GM23338 (cell line): Measurements from ENCODE around the gene BCAS3. TPM values are rescaled to one million over a fixed set of nuclear protein-coding genes. Genes with fewer than 3 reads are reported as not detected.

Source experiments
- ATAC-seq: fragments of 200-7000 bp; cut with Tn5 transposase; 3 replicates; pipeline ENCODE4 v1.9.1; 2020
- DNase-seq: peaks from one replicate; pipeline ENCODE4 v3.0.0-alpha.2; 2015; ENCODE audit warnings: low spot score
- H2AFZ ChIP-seq: fragments of 200-600 bp; sonication (generic); 2 replicates; pipeline ENCODE4 v1.8.0; 2016; ENCODE audit warnings: antibody characterized with exemption, mild to moderate bottlenecking, moderate library complexity
- H3F3A ChIP-seq: fragments of 200-600 bp; sonication (generic); replicated peaks from 2 replicates; pipeline ENCODE4 v1.8.0; 2017; ENCODE audit warnings: antibody characterized with exemption, mixed run types, low read depth
- H3K27ac ChIP-seq: fragments of 200-600 bp; sonication (generic); 2 replicates; pipeline ENCODE4 v1.6.1; 2016; ENCODE audit warnings: low read depth
- H3K27me3 ChIP-seq: fragments of 200-600 bp; sonication (generic); 2 replicates; pipeline ENCODE4 v1.8.0; 2016; ENCODE audit warnings: mild to moderate bottlenecking, mixed run types, moderate library complexity; ENCODE audit not compliant: insufficient read depth
- H3K36me3 ChIP-seq: fragments of 200-600 bp; sonication (generic); 2 replicates; pipeline ENCODE4 v1.8.0; 2016; ENCODE audit warnings: mild to moderate bottlenecking; ENCODE audit not compliant: insufficient read depth
- H3K4me1 ChIP-seq: fragments of 200-600 bp; sonication (generic); 2 replicates; pipeline ENCODE4 v1.8.0; 2016; ENCODE audit warnings: mild to moderate bottlenecking, moderate library complexity; ENCODE audit not compliant: insufficient read depth
- H3K4me2 ChIP-seq: fragments of 200-600 bp; sonication (generic); 2 replicates; pipeline ENCODE4 v1.7.1; 2017; ENCODE audit warnings: mixed run types
- H3K4me3 ChIP-seq: fragments of 200-600 bp; sonication (generic); 2 replicates; pipeline ENCODE4 v1.6.1; 2016; ENCODE audit warnings: mixed run types
- H3K79me2 ChIP-seq: fragments of 200-600 bp; sonication (generic); replicated peaks from 2 replicates; pipeline ENCODE4 v1.8.0; 2017; ENCODE audit warnings: mild to moderate bottlenecking; ENCODE audit not compliant: insufficient read depth
- H3K9me2 ChIP-seq: fragments of 200-600 bp; sonication (generic); 2 replicates; pipeline ENCODE4 v1.8.0; 2017; ENCODE audit not compliant: insufficient read depth
- H4K20me1 ChIP-seq: fragments of 200-600 bp; sonication (generic); replicated peaks from 2 replicates; pipeline ENCODE4 v1.8.0; 2017; ENCODE audit warnings: mild to moderate bottlenecking; ENCODE audit not compliant: insufficient read depth
- H3K27ac Mint-ChIP-seq: 2 replicates; pipeline ENCODE4 v1.8.0; 2020; ENCODE audit warnings: inconsistent platforms, mild to moderate bottlenecking, moderate library complexity, mixed read lengths
- H3K27me3 Mint-ChIP-seq: 3 replicates; pipeline ENCODE4 v1.8.0; 2022; ENCODE audit warnings: low read depth, mild to moderate bottlenecking, moderate library complexity, mixed read lengths, inconsistent platforms; ENCODE audit not compliant: insufficient read depth, poor library complexity
- H3K36me3 Mint-ChIP-seq: 3 replicates; pipeline ENCODE4 v1.8.0; 2021; ENCODE audit warnings: low read depth, mild to moderate bottlenecking, inconsistent platforms, moderate library complexity, mixed read lengths
- H3K4me1 Mint-ChIP-seq: 3 replicates; pipeline ENCODE4 v1.8.0; 2020; ENCODE audit warnings: mild to moderate bottlenecking, inconsistent platforms, mixed read lengths
- H3K4me3 Mint-ChIP-seq: 3 replicates; pipeline ENCODE4 v1.8.0; 2021; ENCODE audit warnings: moderate library complexity, mild to moderate bottlenecking, inconsistent platforms, mixed read lengths
- H3K9me3 Mint-ChIP-seq: 3 replicates; pipeline ENCODE4 v1.8.0; 2020; ENCODE audit warnings: moderate library complexity, mild to moderate bottlenecking, inconsistent platforms, mixed read lengths
- CTCF ChIP-seq, 2 experiments: fragments of 200-600 bp in 1 of 2; sonication (generic) in 1 of 2; conservative IDR thresholded peaks; 2 replicates each; pipeline versions ENCODE4 v1.5.1 to v1.6.1; 2016 to 2017; ENCODE audit warnings: antibody characterized with exemption in 2 of 2, low read depth in 2 of 2, mild to moderate bottlenecking in 2 of 2, moderate library complexity in 1 of 2
- EZH2phosphoT487 ChIP-seq: fragments of 200-600 bp; sonication (generic); IDR thresholded peaks from one replicate; pipeline ENCODE4 v1.8.1; 2018; ENCODE audit warnings: antibody characterized with exemption; ENCODE audit not compliant: unreplicated experiment
- JUNB ChIP-seq: IDR thresholded peaks from one replicate; pipeline ENCODE4 v1.6.1; 2016; ENCODE audit warnings: antibody characterized with exemption; ENCODE audit not compliant: unreplicated experiment
- NANOG ChIP-seq: IDR thresholded peaks from 2 replicates; pipeline ENCODE4 v1.6.1; 2016; ENCODE audit warnings: antibody characterized with exemption, borderline replicate concordance
- POLR2AphosphoS5 ChIP-seq: IDR thresholded peaks from 2 replicates; pipeline ENCODE4 v1.6.1; 2016; ENCODE audit warnings: antibody characterized with exemption, low read depth
- REST ChIP-seq: IDR thresholded peaks from one replicate; pipeline ENCODE4 v1.6.1; 2018; ENCODE audit warnings: antibody characterized with exemption; ENCODE audit not compliant: unreplicated experiment
- STAT1 ChIP-seq: IDR thresholded peaks from one replicate; pipeline ENCODE4 v1.6.1; 2016; ENCODE audit warnings: antibody characterized with exemption; ENCODE audit not compliant: unreplicated experiment
- ZNF114 ChIP-seq: fragments of 250-450 bp; sonication (Bioruptor Pico); IDR thresholded peaks from 2 replicates; pipeline ENCODE4 v1.5.0; 2020; ENCODE audit warnings: mild to moderate bottlenecking, moderate library complexity
- ZNF331 ChIP-seq: fragments of 250-450 bp; sonication (Bioruptor Pico); IDR thresholded peaks from 2 replicates; pipeline ENCODE4 v1.5.0; 2020; ENCODE audit warnings: low read depth, mild to moderate bottlenecking, moderate library complexity
- polyA plus RNA-seq: library from polyadenylated mRNA; unstranded; fragments of >200 nt; fragmentation: Nextera tagmentation; extraction: Ambion mirVana; gene quantifications from 2 replicates; pipeline ENCODE4 v1.2.1, GENCODE V29; 2016
- total RNA-seq: library from RNA; depleted of rRNA; stranded (reverse); fragments of >200 nt; shearing (Covaris generic); gene quantifications from 2 replicates; pipeline ENCODE4 v1.2.3, GENCODE V29; 2014
- TF ChIP-seq, protein P1 (sequence below): fragments of 250-450 bp; sonication (Bioruptor Pico); IDR thresholded peaks from 2 replicates; pipeline ENCODE4 v1.5.0; 2020; ENCODE audit warnings: mild to moderate bottlenecking, moderate library complexity
- TF ChIP-seq, protein P2 (sequence below): IDR thresholded peaks from 2 replicates; pipeline ENCODE4 v1.6.1; 2016; ENCODE audit warnings: antibody characterized with exemption

Gene BCAS3
- total and polyA plus RNA-seq, 2 experiments from 2014 or later = 8.2 to 28.0 TPM

DNA sequence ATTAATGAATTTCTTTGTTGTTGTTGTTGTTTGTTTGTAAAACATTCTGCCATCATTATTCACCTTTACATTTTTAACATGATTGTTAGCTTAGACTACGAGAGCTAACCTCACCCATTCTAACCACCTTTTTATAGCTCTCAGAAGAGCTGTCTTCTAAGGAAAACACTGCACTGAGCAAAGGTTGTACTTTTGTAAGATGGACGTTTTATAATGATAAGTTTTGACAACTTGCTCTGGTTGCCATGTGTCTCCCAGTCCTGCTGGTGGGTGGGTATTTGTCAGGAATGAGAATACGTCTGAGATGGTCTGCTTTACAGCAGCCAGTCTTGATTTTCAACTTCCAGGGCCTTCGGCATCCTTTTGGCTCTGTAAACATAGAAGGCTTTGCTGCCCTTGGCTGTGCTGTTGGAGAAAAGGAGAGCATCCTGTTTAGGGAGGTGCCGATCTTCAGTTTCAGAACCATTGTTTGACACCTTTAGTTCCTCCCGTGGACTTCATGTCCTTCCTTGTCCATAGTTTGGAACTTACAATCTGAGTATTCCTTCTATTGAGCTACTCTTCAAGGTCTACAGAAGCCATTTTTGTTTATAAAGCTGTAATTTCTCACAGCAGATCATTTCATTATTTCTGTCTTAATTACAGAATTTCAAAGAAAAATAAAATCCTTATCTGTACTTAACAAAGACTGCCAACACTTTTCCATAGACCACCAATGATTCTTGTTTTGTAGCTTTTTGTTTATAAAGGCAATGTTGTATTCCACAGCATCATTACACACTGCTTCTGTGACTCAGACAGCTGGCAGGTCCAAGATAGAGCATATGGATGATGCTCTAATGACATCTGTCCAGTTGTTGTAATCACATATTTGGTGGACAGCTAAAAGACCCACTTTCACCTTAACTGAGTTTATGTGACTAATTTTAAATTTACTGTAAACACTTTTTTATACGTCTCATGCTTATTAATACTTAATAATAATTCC, 451.9 kb downstream of the BCAS3 start (continued):
- TF ChIP-seq, protein P1, sequence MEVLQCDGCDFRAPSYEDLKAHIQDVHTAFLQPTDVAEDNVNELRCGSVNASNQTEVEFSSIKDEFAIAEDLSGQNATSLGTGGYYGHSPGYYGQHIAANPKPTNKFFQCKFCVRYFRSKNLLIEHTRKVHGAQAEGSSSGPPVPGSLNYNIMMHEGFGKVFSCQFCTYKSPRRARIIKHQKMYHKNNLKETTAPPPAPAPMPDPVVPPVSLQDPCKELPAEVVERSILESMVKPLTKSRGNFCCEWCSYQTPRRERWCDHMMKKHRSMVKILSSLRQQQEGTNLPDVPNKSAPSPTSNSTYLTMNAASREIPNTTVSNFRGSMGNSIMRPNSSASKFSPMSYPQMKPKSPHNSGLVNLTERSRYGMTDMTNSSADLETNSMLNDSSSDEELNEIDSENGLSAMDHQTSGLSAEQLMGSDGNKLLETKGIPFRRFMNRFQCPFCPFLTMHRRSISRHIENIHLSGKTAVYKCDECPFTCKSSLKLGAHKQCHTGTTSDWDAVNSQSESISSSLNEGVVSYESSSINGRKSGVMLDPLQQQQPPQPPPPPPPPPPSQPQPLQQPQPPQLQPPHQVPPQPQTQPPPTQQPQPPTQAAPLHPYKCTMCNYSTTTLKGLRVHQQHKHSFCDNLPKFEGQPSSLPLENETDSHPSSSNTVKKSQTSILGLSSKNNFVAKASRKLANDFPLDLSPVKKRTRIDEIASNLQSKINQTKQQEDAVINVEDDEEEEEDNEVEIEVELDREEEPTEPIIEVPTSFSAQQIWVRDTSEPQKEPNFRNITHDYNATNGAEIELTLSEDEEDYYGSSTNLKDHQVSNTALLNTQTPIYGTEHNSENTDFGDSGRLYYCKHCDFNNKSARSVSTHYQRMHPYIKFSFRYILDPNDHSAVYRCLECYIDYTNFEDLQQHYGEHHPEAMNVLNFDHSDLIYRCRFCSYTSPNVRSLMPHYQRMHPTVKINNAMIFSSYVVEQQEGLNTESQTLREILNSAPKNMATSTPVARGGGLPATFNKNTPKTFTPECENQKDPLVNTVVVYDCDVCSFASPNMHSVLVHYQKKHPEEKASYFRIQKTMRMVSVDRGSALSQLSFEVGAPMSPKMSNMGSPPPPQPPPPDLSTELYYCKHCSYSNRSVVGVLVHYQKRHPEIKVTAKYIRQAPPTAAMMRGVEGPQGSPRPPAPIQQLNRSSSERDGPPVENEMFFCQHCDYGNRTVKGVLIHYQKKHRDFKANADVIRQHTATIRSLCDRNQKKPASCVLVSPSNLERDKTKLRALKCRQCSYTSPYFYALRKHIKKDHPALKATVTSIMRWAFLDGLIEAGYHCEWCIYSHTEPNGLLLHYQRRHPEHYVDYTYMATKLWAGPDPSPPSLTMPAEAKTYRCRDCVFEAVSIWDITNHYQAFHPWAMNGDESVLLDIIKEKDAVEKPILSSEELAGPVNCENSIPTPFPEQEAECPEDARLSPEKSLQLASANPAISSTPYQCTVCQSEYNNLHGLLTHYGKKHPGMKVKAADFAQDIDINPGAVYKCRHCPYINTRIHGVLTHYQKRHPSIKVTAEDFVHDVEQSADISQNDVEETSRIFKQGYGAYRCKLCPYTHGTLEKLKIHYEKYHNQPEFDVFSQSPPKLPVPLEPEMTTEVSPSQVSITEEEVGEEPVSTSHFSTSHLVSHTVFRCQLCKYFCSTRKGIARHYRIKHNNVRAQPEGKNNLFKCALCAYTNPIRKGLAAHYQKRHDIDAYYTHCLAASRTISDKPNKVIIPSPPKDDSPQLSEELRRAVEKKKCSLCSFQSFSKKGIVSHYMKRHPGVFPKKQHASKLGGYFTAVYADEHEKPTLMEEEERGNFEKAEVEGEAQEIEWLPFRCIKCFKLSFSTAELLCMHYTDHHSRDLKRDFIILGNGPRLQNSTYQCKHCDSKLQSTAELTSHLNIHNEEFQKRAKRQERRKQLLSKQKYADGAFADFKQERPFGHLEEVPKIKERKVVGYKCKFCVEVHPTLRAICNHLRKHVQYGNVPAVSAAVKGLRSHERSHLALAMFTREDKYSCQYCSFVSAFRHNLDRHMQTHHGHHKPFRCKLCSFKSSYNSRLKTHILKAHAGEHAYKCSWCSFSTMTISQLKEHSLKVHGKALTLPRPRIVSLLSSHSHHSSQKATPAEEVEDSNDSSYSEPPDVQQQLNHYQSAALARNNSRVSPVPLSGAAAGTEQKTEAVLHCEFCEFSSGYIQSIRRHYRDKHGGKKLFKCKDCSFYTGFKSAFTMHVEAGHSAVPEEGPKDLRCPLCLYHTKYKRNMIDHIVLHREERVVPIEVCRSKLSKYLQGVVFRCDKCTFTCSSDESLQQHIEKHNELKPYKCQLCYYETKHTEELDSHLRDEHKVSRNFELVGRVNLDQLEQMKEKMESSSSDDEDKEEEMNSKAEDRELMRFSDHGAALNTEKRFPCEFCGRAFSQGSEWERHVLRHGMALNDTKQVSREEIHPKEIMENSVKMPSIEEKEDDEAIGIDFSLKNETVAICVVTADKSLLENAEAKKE = no peak
- TF ChIP-seq CTCF (conservative IDR thresholded peaks at IDR 0.05; ENCODE audit: low read depth in 2 of 2) = no peak
- TF ChIP-seq EZH2phosphoT487 = no peak
- no peak for TF ChIP-seq ZNF331 (CRISPR knock-in tag)

DNA sequence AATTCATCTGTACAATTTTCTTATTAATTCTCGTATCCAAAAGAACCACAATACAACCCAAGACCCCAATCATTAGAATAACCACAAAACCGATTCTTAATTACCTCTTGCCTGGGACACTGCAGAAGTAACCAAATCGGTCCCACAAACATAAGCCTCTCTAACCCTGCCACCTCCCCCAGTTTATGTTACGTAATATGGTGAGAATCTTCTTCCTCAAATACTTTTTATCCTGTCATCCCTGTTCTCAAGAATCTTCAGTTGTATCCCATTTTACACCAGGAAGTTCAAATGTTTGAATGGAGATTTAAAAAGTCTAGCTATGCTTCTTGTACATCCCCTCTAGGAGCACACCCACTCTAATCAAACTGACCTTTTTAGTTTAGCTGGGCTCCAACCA, 452.7 kb downstream of the BCAS3 start:
- Mint-ChIP-seq H3K9me3 (no peaks in the 10 kb centered on the region), H3K36me3 (no peaks in the 10 kb centered on the region), H3K4me3 (no peak overlapping the region), H3K4me1 (no peaks in the 10 kb centered on the region), H3K27me3 (no peaks in the 10 kb centered on the region), H3K27ac (no peak overlapping the region)
- no peaks in the 10 kb centered on the region for H3K4me1 ChIP-seq
- H3K27me3 ChIP-seq = no peaks in the 10 kb centered on the region
- ATAC-seq (no peak), DNase-seq (no peak)
- H3K36me3 ChIP-seq = no peaks in the 10 kb centered on the region
- H4K20me1 ChIP-seq = no peaks in the 10 kb centered on the region
- no peak overlapping the region for H3K27ac ChIP-seq
- H3K4me2 ChIP-seq = no peak overlapping the region
- no peaks in the 10 kb centered on the region for H3K9me2 ChIP-seq
- no peak overlapping the region for H2AFZ ChIP-seq
- no peaks in the 10 kb centered on the region for H3K79me2 ChIP-seq
- H3K4me3 ChIP-seq = no peak overlapping the region
- H3F3A ChIP-seq = no peaks in the 10 kb centered on the region
- TF ChIP-seq NANOG (no peak), ZNF114 (CRISPR knock-in tag) (no peak), POLR2AphosphoS5 (no peak), JUNB (no peak), REST (no peak), STAT1 (no peak)
- TF ChIP-seq, protein P2, sequence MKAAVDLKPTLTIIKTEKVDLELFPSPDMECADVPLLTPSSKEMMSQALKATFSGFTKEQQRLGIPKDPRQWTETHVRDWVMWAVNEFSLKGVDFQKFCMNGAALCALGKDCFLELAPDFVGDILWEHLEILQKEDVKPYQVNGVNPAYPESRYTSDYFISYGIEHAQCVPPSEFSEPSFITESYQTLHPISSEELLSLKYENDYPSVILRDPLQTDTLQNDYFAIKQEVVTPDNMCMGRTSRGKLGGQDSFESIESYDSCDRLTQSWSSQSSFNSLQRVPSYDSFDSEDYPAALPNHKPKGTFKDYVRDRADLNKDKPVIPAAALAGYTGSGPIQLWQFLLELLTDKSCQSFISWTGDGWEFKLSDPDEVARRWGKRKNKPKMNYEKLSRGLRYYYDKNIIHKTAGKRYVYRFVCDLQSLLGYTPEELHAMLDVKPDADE = no peak
